Omental fat pad (tissue), 4 donors: Measurements from ENCODE around the gene PAAF1. TPM values are rescaled to one million over a fixed set of nuclear protein-coding genes. Genes with fewer than 3 reads are reported as not detected.

Experiments used
- ATAC-seq: fragments of 150-250 bp; one replicate; pipeline ENCODE4 v1.9.1; 2016; ENCODE audit warnings: mild to moderate bottlenecking, moderate library complexity; ENCODE audit not compliant: low FRiP score
- DNase-seq: peaks from one replicate; pipeline ENCODE4 v3.0.0-alpha.2; 2019; ENCODE audit warnings: low spot score
- total RNA-seq, 4 donors: library from RNA; depleted of rRNA; stranded (reverse); fragments of >200 nt; gene quantifications; one replicate each; pipeline ENCODE4 v1.1.0, GENCODE V29; 2016
- TF ChIP-seq, protein P1 (sequence below), 3 donors: fragments of 450-650 bp; IDR thresholded peaks; one replicate each; pipeline ENCODE4 v1.5.1; 2016 to 2017; ENCODE audit warnings: antibody characterized with exemption in 3 of 3, mild to moderate bottlenecking in 3 of 3, moderate library complexity in 2 of 3

PAAF1 gene
- total RNA-seq, 4 donors from 2014 or later: 7.1 to 11.4 (median 9.7) TPM

DNA sequence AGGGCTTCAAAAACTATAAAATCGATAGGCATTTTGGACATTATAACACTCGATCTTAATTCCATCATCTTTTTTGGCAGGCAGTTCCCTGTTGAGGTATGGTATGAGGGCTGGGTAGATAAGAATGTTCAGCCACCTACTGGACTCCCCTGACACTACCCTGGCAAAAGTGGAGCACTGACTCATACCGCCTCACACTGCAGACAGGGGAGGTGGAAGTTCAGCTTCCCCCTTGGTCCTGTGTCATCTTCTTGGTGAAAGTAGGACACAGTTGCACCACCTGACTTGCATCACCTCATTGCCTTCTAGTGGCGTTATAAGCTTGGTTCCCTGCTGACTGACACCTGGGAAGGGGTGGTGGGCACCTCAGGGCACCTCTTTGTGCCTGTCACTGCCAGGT is 30.4 kb downstream of the PAAF1 start:
- DNase-seq (no peak), ATAC-seq (peak; percentile 68)
- TF ChIP-seq, protein P1, sequence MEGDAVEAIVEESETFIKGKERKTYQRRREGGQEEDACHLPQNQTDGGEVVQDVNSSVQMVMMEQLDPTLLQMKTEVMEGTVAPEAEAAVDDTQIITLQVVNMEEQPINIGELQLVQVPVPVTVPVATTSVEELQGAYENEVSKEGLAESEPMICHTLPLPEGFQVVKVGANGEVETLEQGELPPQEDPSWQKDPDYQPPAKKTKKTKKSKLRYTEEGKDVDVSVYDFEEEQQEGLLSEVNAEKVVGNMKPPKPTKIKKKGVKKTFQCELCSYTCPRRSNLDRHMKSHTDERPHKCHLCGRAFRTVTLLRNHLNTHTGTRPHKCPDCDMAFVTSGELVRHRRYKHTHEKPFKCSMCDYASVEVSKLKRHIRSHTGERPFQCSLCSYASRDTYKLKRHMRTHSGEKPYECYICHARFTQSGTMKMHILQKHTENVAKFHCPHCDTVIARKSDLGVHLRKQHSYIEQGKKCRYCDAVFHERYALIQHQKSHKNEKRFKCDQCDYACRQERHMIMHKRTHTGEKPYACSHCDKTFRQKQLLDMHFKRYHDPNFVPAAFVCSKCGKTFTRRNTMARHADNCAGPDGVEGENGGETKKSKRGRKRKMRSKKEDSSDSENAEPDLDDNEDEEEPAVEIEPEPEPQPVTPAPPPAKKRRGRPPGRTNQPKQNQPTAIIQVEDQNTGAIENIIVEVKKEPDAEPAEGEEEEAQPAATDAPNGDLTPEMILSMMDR (IDR thresholded peaks at IDR 0.05): no peak

DNA sequence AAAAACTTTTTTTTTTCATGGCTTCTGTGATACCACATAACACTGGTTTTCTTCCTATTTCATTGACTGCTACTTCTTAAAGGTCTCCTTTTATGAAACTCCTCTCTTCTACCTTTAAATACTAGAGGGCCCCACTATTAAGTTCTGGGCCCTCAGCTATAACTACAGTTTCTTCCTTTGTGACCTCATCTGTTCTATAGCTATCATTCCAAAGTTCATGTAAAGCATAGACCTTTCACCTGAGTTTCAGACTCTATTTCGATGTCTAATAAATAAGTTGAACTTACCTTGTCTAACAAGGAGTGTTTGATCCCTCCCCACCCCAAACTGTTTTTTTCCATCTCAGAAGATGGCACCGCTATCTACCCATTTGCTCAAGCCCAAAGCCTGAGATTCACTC is 35.2 kb downstream of the PAAF1 start:
- ATAC-seq (no peak), DNase-seq (no peak)
- TF ChIP-seq, protein P1 (IDR thresholded peaks at IDR 0.05): no peak

DNA sequence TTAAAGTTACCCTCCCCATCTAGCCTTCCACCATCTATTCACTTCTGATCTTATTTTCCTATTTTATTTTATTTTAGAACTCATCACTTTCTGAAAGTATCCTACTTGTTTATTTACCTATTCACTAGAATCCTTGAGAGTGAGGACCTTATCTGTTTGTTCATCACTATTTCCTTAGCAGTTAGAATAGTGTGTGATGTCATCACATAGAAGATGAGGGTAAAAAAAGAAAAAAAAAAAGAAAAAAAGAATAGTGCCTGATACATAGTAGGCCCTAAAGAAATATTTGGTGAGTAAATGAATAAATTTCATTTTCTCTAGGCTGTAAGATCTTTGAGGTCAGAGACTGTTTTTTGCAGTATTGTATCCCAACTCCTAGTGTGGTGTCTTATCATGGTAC is 36.7 kb downstream of the PAAF1 start:
- DNase-seq: no peak
- TF ChIP-seq, protein P1 (IDR thresholded peaks at IDR 0.05): no peak
- ATAC-seq: no peak

DNA sequence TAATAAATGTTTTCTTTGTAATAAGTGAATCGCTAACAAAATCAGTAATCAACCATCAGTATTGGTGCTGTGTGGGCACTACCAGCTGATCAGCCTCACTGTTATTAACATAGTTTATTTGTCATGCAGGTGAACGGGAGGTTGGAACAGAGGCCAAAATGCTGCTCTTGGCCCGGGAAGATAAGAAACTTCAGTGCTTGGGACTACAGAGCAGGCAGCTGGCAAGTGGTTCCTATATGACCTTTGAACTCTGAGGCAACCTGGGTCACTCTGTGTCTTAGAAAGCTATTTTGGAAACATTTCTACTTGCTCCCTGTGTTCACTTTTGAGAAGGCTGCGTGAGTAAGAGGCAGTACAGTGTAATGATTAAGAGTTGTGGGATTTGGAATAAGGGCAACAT is 37.5 kb downstream of the PAAF1 start:
- DNase-seq (no peak), ATAC-seq (no peak)
- TF ChIP-seq, protein P1 (IDR thresholded peaks at IDR 0.05): no peak

DNA sequence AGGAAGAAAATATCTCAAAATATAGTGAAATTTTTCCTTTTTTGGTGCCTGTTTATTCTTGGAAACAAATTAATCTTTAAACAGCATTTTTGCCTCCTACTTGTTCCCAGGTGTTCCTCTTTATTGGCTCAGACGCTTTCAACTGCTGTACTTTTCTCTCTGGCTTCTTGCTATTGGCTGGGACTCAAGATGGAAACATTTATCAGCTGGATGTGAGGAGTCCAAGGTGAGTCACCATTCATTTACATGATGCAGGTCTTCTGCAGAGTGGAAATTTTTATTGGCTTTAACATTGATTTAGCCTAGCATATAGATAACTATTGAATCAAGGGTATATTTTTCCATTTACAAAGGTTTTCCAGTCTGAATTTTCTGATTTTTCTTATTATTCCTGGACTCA is 39.6 kb downstream of the PAAF1 start:
- DNase-seq: no peak
- TF ChIP-seq, protein P1 (IDR thresholded peaks at IDR 0.05): no peak
- peak; percentile 57 for ATAC-seq

DNA sequence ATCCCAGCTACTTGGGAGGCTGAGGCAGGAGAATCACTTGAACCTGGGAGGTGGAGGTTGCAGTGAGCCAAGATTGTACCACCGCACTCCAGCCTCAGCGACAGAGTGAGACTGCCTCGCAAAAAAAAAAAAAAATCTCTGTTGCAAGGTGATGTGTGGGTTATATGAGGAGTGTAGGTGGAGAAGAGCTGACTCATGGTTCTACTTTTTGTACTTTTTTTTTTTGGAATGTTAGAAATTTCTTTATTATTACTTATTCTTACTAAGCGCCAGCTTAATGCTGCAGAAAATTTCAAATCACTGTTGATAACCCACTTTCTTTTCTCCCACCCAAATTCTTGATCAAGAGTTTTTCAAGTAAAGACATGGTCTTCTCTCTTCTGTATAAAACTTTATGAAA is 44.4 kb downstream of the PAAF1 start:
- ATAC-seq (no peak), DNase-seq (no peak)
- TF ChIP-seq, protein P1 (IDR thresholded peaks at IDR 0.05): no peak

DNA sequence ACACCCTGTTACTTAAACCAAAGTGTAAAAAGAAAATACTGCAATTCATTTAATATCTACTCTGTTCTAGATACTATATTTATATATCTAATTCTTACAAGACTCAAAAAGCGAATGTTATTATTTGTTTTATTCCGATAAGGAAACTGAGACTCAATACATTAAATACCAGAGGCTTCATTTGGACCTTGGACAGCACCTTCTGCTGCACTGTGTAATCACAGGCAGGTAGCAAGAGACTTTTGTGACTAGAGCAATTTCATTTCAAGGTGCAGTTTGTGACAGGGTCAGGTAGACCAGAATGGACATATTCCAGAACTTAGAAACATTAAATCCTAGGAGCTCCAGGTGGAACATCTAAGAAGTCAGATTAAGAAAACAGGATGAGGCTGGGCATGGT is 52.6 kb downstream of the PAAF1 start:
- ATAC-seq (no peak), DNase-seq (no peak)
- TF ChIP-seq, protein P1 (IDR thresholded peaks at IDR 0.05): no peak
